Measurements from ENCODE around the gene CDC42SE2. TPM values are rescaled to one million over a fixed set of nuclear protein-coding genes. Genes with fewer than 3 reads are reported as not detected.

CDC42SE2 gene
- total RNA-seq, 1 donor from 2014 or later: 41.2 TPM

DNA sequence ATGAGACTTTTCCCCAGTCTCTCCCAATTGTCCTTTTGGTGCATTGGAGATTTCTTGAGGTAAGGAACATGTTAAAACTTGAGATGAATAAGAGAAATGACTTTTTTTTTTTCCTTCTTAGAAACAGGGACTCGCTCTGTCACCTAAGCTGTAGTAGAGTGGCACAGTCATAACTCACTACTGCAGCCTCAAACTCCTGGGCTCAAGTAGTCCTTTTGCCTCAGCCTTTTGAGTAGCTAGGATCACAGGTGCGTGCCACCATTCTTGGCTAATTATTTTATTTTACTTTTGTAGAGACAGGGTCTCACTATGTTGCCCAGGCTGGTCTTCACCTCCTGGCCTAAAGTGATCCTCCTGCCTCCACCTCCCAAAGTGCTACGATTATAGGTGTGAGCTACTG is 25.9 kb downstream of the CDC42SE2 start:
- no peak for DNase-seq (ENCODE audit: low read depth)
- no peaks in the 10 kb centered on the region for H3K27me3 ChIP-seq (ENCODE audit: control insufficient read depth, insufficient read depth, low read length)
- TF ChIP-seq, protein P1, sequence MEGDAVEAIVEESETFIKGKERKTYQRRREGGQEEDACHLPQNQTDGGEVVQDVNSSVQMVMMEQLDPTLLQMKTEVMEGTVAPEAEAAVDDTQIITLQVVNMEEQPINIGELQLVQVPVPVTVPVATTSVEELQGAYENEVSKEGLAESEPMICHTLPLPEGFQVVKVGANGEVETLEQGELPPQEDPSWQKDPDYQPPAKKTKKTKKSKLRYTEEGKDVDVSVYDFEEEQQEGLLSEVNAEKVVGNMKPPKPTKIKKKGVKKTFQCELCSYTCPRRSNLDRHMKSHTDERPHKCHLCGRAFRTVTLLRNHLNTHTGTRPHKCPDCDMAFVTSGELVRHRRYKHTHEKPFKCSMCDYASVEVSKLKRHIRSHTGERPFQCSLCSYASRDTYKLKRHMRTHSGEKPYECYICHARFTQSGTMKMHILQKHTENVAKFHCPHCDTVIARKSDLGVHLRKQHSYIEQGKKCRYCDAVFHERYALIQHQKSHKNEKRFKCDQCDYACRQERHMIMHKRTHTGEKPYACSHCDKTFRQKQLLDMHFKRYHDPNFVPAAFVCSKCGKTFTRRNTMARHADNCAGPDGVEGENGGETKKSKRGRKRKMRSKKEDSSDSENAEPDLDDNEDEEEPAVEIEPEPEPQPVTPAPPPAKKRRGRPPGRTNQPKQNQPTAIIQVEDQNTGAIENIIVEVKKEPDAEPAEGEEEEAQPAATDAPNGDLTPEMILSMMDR (IDR thresholded peaks at IDR 0.05; ENCODE audit: insufficient read depth, low read length, poor library complexity, severe bottlenecking): no peak
- H3K4me3 ChIP-seq (ENCODE audit: low read depth, low read length): no peak overlapping the region
- no peaks in the 10 kb centered on the region for H3K36me3 ChIP-seq (ENCODE audit: control insufficient read depth, insufficient read depth, low read length)

DNA sequence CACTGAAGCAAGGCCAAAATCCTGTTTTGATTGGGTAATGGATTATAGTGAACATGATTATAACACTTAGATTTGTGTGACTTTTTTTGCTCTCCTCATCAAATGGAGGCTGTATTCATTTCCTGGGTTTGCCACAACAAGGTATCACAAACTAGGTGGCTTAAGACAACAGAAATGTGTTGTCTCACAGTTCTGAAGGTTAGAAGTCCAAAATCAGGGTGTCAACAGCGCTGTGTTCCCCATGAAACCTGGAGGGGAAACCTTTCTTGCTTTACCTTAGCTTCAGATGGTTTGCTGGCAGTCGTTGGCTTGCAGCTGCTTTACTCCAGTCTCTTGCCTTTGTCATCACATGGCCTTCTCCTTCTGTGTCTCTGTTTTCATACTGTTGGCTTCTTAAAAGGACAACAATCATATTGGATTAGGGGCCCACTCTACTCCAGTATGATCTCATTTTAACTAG is 32.4 kb downstream of the CDC42SE2 start:
- no peaks in the 10 kb centered on the region for H3K27me3 ChIP-seq (ENCODE audit: control insufficient read depth, insufficient read depth, low read length)
- no peak for DNase-seq (ENCODE audit: low read depth)
- TF ChIP-seq, protein P1 (IDR thresholded peaks at IDR 0.05; ENCODE audit: insufficient read depth, low read length, poor library complexity, severe bottlenecking): no peak
- H3K36me3 ChIP-seq (ENCODE audit: control insufficient read depth, insufficient read depth, low read length): no peaks in the 10 kb centered on the region
- no peak overlapping the region for H3K4me3 ChIP-seq (ENCODE audit: low read depth, low read length)

DNA sequence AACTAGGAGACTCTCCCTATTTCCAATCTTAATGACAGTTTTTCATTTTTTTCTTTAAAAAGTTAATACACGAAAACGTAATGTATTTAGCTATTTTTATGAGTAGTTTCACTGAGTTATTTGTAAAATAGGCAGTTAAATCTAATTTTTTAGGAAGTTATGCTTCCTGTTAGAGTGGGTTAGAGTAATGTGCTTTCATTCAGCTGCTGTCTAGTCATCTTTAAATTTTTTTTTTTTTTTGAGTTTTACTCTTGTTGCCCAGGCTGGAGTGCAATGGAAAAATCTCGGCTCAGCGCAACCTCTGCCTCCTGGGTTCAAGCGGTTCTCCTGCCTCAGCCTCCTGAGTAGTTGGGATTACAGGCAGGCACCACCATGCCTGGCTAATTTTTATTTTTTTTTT is 34.0 kb downstream of the CDC42SE2 start:
- H3K36me3 ChIP-seq (ENCODE audit: control insufficient read depth, insufficient read depth, low read length): no peaks in the 10 kb centered on the region
- TF ChIP-seq, protein P1 (IDR thresholded peaks at IDR 0.05; ENCODE audit: insufficient read depth, low read length, poor library complexity, severe bottlenecking): no peak
- no peaks in the 10 kb centered on the region for H3K27me3 ChIP-seq (ENCODE audit: control insufficient read depth, insufficient read depth, low read length)
- no peak for DNase-seq (ENCODE audit: low read depth)
- H3K4me3 ChIP-seq (ENCODE audit: low read depth, low read length): no peak overlapping the region

DNA sequence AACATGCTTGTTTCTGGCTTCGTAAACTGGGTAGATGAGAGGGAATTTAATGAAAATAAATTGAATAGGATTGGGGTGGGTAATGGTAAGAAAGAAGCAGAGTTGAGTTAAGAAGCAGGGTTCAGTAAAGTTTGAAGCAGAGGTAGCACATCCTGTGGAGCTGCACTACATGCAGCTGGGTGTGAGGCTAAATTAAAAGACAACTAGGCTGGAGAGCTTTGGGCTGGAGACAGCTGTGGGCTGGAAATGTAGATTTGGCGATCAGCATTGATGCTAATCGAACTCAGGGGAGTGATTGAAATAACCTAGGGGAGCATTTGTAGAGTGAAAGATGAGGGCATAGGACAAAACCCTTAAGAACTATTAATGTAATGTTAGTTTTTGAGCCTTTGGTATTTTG is 35.6 kb downstream of the CDC42SE2 start:
- DNase-seq (ENCODE audit: low read depth): no peak
- no peaks in the 10 kb centered on the region for H3K27me3 ChIP-seq (ENCODE audit: control insufficient read depth, insufficient read depth, low read length)
- TF ChIP-seq, protein P1 (IDR thresholded peaks at IDR 0.05; ENCODE audit: insufficient read depth, low read length, poor library complexity, severe bottlenecking): no peak

DNA sequence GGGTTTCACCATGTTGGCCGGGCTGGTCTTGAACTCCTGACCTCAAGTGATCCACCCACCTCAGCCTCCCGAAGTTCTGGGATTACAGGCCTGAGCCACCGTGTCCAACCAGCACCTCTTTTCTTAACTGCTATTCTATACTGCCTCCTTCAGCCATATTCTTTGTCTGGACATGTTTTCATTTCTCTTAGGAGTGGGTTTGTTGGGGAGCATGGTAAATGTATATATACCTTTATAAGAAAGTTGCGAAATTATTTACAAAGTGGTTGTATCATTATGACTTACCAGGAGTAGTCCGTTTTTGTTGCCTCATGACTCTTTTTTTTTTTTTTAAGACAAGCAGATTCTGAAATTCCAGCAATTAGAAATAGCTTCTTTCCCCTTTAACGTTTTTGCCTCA is 38.7 kb downstream of the CDC42SE2 start:
- no peaks in the 10 kb centered on the region for H3K36me3 ChIP-seq (ENCODE audit: control insufficient read depth, insufficient read depth, low read length)
- no peak for DNase-seq (ENCODE audit: low read depth)
- H3K27me3 ChIP-seq (ENCODE audit: control insufficient read depth, insufficient read depth, low read length): no peaks in the 10 kb centered on the region
- TF ChIP-seq, protein P1 (IDR thresholded peaks at IDR 0.05; ENCODE audit: insufficient read depth, low read length, poor library complexity, severe bottlenecking): no peak
- H3K4me3 ChIP-seq (ENCODE audit: low read depth, low read length): no peak overlapping the region

More for the DNA sequence above, 35.6 kb downstream of the CDC42SE2 start:
- H3K4me3 ChIP-seq (ENCODE audit: low read depth, low read length): no peak overlapping the region
- no peaks in the 10 kb centered on the region for H3K36me3 ChIP-seq (ENCODE audit: control insufficient read depth, insufficient read depth, low read length)

DNA sequence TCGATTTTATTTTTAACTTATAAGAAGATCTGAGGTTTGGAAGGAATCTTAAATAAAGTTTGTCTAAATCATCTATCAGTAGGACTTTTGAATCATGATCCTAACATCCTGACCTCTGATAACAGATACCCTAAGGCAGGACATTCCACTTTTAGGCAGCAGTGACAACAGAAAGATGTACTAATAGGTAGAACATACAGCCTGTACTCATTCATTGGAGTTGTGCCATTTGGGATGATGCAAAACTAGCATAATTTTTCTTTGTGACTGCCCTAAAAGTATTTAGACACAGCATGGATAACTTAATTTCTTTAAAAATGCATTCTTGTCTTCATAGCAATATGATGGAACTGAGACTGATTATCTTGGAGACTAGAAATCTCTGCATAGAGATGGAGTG is 39.7 kb downstream of the CDC42SE2 start:
- Histone ChIP-seq H3K36me3 (ENCODE audit: control insufficient read depth, insufficient read depth, low read length) (no peaks in the 10 kb centered on the region), H3K27me3 (ENCODE audit: control insufficient read depth, insufficient read depth, low read length) (no peaks in the 10 kb centered on the region), H3K4me3 (ENCODE audit: low read depth, low read length) (no peak overlapping the region)
- DNase-seq (ENCODE audit: low read depth): no peak
- TF ChIP-seq, protein P1 (IDR thresholded peaks at IDR 0.05; ENCODE audit: insufficient read depth, low read length, poor library complexity, severe bottlenecking): no peak

Data from kidney epithelial cell (primary cell).